ENCODE measurements around the gene NR6A1. TPM values are rescaled to one million over a fixed set of nuclear protein-coding genes. Genes with fewer than 3 reads are reported as not detected.

NR6A1 gene
- total RNA-seq, 2 experiments from 2014 or later = not detected

GRCh38 chr9:124631326-124631725 is 139.8 kb downstream of the NR6A1 start:
- H3K36me3 ChIP-seq (ENCODE audit: insufficient read depth, low read length) = no peaks in the 10 kb centered on the region
- no peak for DNase-seq
- H3K4me1 ChIP-seq (ENCODE audit: insufficient read depth, low read length) = no peaks in the 10 kb centered on the region
- Mint-ChIP-seq H3K27me3 (peaks cover 7% of the 10 kb centered on the region), H3K4me3 (no peak overlapping the region), H3K36me3 (ENCODE audit: low read depth) (no peaks in the 10 kb centered on the region), H3K27ac (no peak overlapping the region), H3K9me3 (no peaks in the 10 kb centered on the region), H3K4me1 (ENCODE audit: low read depth) (no peaks in the 10 kb centered on the region)
- H3K9me3 ChIP-seq (ENCODE audit: control insufficient read depth in 1 of 2, insufficient read depth in 1 of 2, low read length in 2 of 2) = no peaks in the 10 kb centered on the region
- intact Hi-C loops (cut with DNase I, micrococcal nuclease) = no loop called here
- no peak overlapping the region for H3K4me3 ChIP-seq (ENCODE audit: low read length)
- TF ChIP-seq CTCF (IDR thresholded peaks at IDR 0.05) = no peak
- no peaks in the 10 kb centered on the region for H3K27me3 ChIP-seq (ENCODE audit: control insufficient read depth in 1 of 2, insufficient read depth in 2 of 2, low read length in 2 of 2)
- H3K27ac ChIP-seq (ENCODE audit: low read depth in 1 of 2, low read length in 2 of 2) = no peak overlapping the region
- CTCF ChIA-PET = interaction anchor here (1.1 kb wide), 1 partner anchor 14 kb away, joined by 3 read pairs; no protein-coding TSS in a partner anchor
- POLR2A ChIA-PET = no interaction called here
- no peak for ATAC-seq (ENCODE audit: poor library complexity)

GRCh38 chr9:124629600-124629999 is 141.5 kb downstream of the NR6A1 start:
- no peaks in the 10 kb centered on the region for H3K27me3 Mint-ChIP-seq
- intact Hi-C loops (cut with DNase I, micrococcal nuclease) = no loop called here
- no peak overlapping the region for H3K27ac ChIP-seq (ENCODE audit: low read depth in 1 of 2, low read length in 2 of 2)
- no peak overlapping the region for H3K4me3 ChIP-seq (ENCODE audit: low read length)
- no peak for ATAC-seq (ENCODE audit: poor library complexity)
- CTCF ChIA-PET = interaction anchor here (0.7 kb wide), 2 partner anchors 83 to 342 kb away, joined by 3 read pairs; no protein-coding TSS in a partner anchor
- no peak overlapping the region for H3K27ac Mint-ChIP-seq
- H3K4me1 ChIP-seq (ENCODE audit: insufficient read depth, low read length) = no peaks in the 10 kb centered on the region
- no peaks in the 10 kb centered on the region for H3K27me3 ChIP-seq (ENCODE audit: control insufficient read depth in 1 of 2, insufficient read depth in 2 of 2, low read length in 2 of 2)
- H3K9me3 ChIP-seq (ENCODE audit: control insufficient read depth in 1 of 2, insufficient read depth in 1 of 2, low read length in 2 of 2) = no peaks in the 10 kb centered on the region
- H3K9me3 Mint-ChIP-seq = no peaks in the 10 kb centered on the region
- no peak for DNase-seq
- no peak overlapping the region for H3K4me3 Mint-ChIP-seq
- no peaks in the 10 kb centered on the region for H3K4me1 Mint-ChIP-seq (ENCODE audit: low read depth)
- H3K36me3 Mint-ChIP-seq (ENCODE audit: low read depth) = no peaks in the 10 kb centered on the region
- POLR2A ChIA-PET = no interaction called here
- no peak for TF ChIP-seq CTCF (IDR thresholded peaks at IDR 0.05)
- H3K36me3 ChIP-seq (ENCODE audit: insufficient read depth, low read length) = no peaks in the 10 kb centered on the region

- intact Hi-C loops (cut with DNase I, micrococcal nuclease) = no loop called here
- no peaks in the 10 kb centered on the region for H3K4me1 ChIP-seq (ENCODE audit: insufficient read depth, low read length)
- Mint-ChIP-seq H3K27me3 (no peaks in the 10 kb centered on the region), H3K4me1 (ENCODE audit: low read depth) (no peaks in the 10 kb centered on the region), H3K36me3 (ENCODE audit: low read depth) (no peaks in the 10 kb centered on the region), H3K9me3 (no peaks in the 10 kb centered on the region), H3K27ac (no peak overlapping the region), H3K4me3 (no peak overlapping the region)
- H3K9me3 ChIP-seq (ENCODE audit: control insufficient read depth in 1 of 2, insufficient read depth in 1 of 2, low read length in 2 of 2) = no peaks in the 10 kb centered on the region
- no peak for ATAC-seq (ENCODE audit: poor library complexity)
- H3K36me3 ChIP-seq (ENCODE audit: insufficient read depth, low read length) = no peaks in the 10 kb centered on the region
- no peak for DNase-seq
- ChIA-PET POLR2A (no interaction called here), CTCF (no interaction called here)
- TF ChIP-seq CTCF (IDR thresholded peaks at IDR 0.05) = no peak
- no peak overlapping the region for H3K27ac ChIP-seq (ENCODE audit: low read depth in 1 of 2, low read length in 2 of 2)
- H3K4me3 ChIP-seq (ENCODE audit: low read length) = no peak overlapping the region
- peaks cover 0 to 3% of the 10 kb centered on the region in 2 experiments for H3K27me3 ChIP-seq (ENCODE audit: control insufficient read depth in 1 of 2, insufficient read depth in 2 of 2, low read length in 2 of 2)
Observed at GRCh38 chr9:124628741-124629140, 142.4 kb downstream of the NR6A1 start.
